ENCODE measurements around the gene SMAD9. TPM values are rescaled to one million over a fixed set of nuclear protein-coding genes. Genes with fewer than 3 reads are reported as not detected.

The SMAD9 gene
- total and polyA plus RNA-seq, 2 of the 8 experiments (the other 6 are each of a cell fraction or from before 2014, with no cell fraction given) = 0.45 to 1.0 TPM

DNA sequence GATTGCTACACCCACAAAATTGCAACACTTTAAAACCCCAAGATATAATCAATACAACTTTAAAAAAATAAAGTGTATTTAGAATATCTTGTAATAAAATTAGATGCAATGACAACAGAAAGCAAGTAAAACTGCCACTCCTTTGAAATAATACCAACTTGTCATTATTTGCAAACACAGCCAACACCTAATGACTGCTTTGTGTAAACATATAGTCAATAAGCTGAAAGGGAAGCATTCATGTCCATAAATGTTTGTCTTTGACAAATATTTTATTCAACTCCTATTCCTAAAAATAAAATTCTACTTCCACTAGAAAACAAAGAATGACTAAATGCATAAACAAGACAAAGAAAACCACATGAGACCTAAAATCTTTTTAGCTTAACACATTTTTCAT lies 6.6 kb downstream of the SMAD9 start (continued):
- TF ChIP-seq HDAC6 (IDR thresholded peaks at IDR 0.05; ENCODE audit: low read depth, low read length) (no peak), TCF12 (IDR thresholded peaks at IDR 0.05; ENCODE audit: low read depth, low read length) (no peak)
- TF ChIP-seq, protein P1, sequence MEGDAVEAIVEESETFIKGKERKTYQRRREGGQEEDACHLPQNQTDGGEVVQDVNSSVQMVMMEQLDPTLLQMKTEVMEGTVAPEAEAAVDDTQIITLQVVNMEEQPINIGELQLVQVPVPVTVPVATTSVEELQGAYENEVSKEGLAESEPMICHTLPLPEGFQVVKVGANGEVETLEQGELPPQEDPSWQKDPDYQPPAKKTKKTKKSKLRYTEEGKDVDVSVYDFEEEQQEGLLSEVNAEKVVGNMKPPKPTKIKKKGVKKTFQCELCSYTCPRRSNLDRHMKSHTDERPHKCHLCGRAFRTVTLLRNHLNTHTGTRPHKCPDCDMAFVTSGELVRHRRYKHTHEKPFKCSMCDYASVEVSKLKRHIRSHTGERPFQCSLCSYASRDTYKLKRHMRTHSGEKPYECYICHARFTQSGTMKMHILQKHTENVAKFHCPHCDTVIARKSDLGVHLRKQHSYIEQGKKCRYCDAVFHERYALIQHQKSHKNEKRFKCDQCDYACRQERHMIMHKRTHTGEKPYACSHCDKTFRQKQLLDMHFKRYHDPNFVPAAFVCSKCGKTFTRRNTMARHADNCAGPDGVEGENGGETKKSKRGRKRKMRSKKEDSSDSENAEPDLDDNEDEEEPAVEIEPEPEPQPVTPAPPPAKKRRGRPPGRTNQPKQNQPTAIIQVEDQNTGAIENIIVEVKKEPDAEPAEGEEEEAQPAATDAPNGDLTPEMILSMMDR (IDR thresholded peaks at IDR 0.05; ENCODE audit: control extremely low read depth in 1 of 3, insufficient read depth in 1 of 3, low read depth in 1 of 3, low read length in 3 of 3) = no peak
